GM12891 (cell line): ENCODE data around the gene PPIL1.

Experiments
- POLR2A ChIP-seq: IDR thresholded peaks from 2 replicates; pipeline ENCODE4 v1.6.1; 2011; ENCODE audit warnings: low read depth, low read length, control low read depth
- POLR2AphosphoS5 ChIP-seq: IDR thresholded peaks from 2 replicates; pipeline ENCODE4 v1.6.1; 2011; ENCODE audit warnings: low read depth, low read length, control low read depth
- SPI1 ChIP-seq: IDR thresholded peaks from 2 replicates; pipeline ENCODE4 v1.6.1; 2011; ENCODE audit warnings: low read depth, low read length, control low read depth
- TAF1 ChIP-seq: IDR thresholded peaks from 2 replicates; pipeline ENCODE4 v1.6.1; 2011; ENCODE audit warnings: low read depth, low read length, control low read depth

- TF ChIP-seq POLR2A = no peak
- no peak for TF ChIP-seq POLR2AphosphoS5
- no peak for TF ChIP-seq TAF1
- no peak for TF ChIP-seq SPI1
Measured at GRCh38 chr6:36824253-36824652, 50.4 kb downstream of the PPIL1 start.
